Measurements from ENCODE around the gene DPM1.

Gene DPM1

GRCh38 chr20:50892394-50892793 is 65.9 kb downstream of the DPM1 start:
- TF ChIP-seq, protein P1, sequence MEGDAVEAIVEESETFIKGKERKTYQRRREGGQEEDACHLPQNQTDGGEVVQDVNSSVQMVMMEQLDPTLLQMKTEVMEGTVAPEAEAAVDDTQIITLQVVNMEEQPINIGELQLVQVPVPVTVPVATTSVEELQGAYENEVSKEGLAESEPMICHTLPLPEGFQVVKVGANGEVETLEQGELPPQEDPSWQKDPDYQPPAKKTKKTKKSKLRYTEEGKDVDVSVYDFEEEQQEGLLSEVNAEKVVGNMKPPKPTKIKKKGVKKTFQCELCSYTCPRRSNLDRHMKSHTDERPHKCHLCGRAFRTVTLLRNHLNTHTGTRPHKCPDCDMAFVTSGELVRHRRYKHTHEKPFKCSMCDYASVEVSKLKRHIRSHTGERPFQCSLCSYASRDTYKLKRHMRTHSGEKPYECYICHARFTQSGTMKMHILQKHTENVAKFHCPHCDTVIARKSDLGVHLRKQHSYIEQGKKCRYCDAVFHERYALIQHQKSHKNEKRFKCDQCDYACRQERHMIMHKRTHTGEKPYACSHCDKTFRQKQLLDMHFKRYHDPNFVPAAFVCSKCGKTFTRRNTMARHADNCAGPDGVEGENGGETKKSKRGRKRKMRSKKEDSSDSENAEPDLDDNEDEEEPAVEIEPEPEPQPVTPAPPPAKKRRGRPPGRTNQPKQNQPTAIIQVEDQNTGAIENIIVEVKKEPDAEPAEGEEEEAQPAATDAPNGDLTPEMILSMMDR (IDR thresholded peaks at IDR 0.05; ENCODE audit: low read depth, low read length), result no peak
- DNase-seq (ENCODE audit: extremely low read depth, low read depth), result no peak

GRCh38 chr20:50891138-50891537 is 67.2 kb downstream of the DPM1 start:
- DNase-seq (ENCODE audit: extremely low read depth, low read depth), result no peak
- TF ChIP-seq, protein P1 (IDR thresholded peaks at IDR 0.05; ENCODE audit: low read depth, low read length), result no peak

DNA sequence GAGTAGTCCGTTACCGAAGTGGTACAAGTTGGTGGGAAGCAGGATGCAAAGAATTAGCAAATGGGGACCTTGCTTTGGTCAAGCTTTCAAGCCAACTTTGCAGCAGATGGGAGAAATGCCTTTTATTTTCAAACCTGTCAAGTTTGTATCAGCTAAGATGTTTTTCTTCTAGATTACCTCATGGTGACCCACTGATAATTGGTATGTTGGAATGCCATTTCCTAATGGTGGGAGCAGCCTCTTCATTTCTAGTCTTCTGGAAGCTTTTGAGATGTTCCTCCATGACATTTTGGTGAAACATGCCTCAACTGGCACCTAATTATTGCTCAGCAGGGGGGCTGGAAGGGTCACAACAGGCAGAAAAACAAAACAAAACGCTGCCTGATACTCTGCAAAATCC is 70.8 kb downstream of the DPM1 start:
- no peak for DNase-seq (ENCODE audit: extremely low read depth, low read depth)
- TF ChIP-seq, protein P1 (IDR thresholded peaks at IDR 0.05; ENCODE audit: low read depth, low read length), result no peak

- no peak for DNase-seq (ENCODE audit: extremely low read depth, low read depth)
- TF ChIP-seq, protein P1 (IDR thresholded peaks at IDR 0.05; ENCODE audit: low read depth, low read length), result no peak
These were observed 72.0 kb downstream of the DPM1 start for GRCh38 chr20:50886184-50886790.

DNA sequence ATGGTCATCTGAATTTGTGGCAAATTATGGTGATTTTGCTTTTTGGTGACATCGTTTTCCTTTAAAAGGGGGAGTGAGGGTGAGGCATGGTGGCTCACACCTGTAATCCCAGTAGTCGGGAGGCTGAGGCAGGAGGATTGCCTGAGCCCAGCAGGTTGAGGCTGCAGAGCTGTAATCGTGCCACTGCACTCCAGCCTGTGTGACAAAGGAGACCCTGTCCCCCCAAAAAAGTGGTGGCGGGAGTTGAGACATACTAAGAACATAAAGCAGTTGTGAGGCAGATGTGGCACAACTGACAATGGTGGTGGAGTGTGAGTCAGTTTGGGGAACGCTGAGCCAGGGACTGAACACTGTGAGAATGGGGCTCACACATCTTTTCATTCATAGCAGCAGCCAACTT is 72.6 kb downstream of the DPM1 start:
- DNase-seq (ENCODE audit: extremely low read depth, low read depth), result no peak
- TF ChIP-seq, protein P1 (IDR thresholded peaks at IDR 0.05; ENCODE audit: low read depth, low read length), result no peak

- no peak for DNase-seq (ENCODE audit: extremely low read depth, low read depth)
- TF ChIP-seq, protein P1 (IDR thresholded peaks at IDR 0.05; ENCODE audit: low read depth, low read length), result no peak
These were observed 73.3 kb downstream of the DPM1 start for GRCh38 chr20:50885068-50885467.
